Measurements from ENCODE around the gene ANKS1B. TPM values are rescaled to one million over a fixed set of nuclear protein-coding genes. Genes with fewer than 3 reads are reported as not detected.

Gene ANKS1B
- total RNA-seq, 1 donor from 2014 or later, result 2.4 TPM

DNA sequence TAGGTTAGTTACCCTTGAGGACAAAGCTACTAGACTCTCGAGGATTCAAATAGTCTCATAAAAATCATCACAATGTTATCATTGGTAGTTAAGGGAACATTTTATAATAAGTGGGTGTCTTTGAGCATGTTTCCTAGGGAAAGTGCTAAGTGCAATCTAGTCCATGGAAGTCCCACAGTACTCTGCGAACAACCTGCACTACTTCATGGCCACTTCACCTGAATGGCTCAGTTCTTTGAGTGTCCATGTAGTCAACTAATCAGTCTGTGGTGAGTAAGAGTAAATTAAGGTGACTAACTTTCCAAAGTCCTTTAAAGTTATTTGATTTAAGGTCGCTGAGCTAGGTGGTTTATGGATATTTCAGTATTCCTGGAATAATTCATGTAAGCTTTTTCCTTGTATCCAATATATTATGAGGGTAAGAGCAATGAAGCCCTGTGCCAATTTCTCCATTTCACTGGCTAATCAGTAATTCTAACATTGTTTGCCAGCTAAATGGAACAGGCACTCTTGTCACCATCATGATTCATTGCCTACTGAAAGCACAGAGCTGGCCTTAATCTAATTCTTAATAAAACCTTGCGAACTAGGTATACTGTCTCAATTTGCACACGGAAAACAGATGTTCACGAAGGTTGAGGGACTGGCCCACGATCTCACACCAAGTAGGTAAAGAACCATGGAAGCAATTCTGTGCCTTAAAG is 844.6 kb downstream of the ANKS1B start:
- H3K27me3 ChIP-seq (ENCODE audit: insufficient read depth, low read length), result no peaks in the 10 kb centered on the region
- H3K79me2 ChIP-seq (ENCODE audit: insufficient read depth, low read length), result no peaks in the 10 kb centered on the region
- no peak overlapping the region for H3K27ac ChIP-seq (ENCODE audit: low read depth, low read length)
- H3K36me3 ChIP-seq (ENCODE audit: insufficient read depth, low read length), result no peaks in the 10 kb centered on the region
- H3K36me3 Mint-ChIP-seq (ENCODE audit: low read depth, unreplicated experiment), result no peaks in the 10 kb centered on the region
- H3K4me2 ChIP-seq (ENCODE audit: low read length), result no peak overlapping the region
- no peaks in the 10 kb centered on the region for H3K9me3 ChIP-seq (ENCODE audit: insufficient read depth, low read depth, low read length)
- no peak overlapping the region for H3K4me3 ChIP-seq (ENCODE audit: insufficient read depth, low read depth, low read length)
- H3K27me3 Mint-ChIP-seq (ENCODE audit: low read depth, unreplicated experiment), result no peaks in the 10 kb centered on the region
- no peak overlapping the region for H3K4me3 Mint-ChIP-seq (ENCODE audit: unreplicated experiment)
- TF ChIP-seq, protein P1, sequence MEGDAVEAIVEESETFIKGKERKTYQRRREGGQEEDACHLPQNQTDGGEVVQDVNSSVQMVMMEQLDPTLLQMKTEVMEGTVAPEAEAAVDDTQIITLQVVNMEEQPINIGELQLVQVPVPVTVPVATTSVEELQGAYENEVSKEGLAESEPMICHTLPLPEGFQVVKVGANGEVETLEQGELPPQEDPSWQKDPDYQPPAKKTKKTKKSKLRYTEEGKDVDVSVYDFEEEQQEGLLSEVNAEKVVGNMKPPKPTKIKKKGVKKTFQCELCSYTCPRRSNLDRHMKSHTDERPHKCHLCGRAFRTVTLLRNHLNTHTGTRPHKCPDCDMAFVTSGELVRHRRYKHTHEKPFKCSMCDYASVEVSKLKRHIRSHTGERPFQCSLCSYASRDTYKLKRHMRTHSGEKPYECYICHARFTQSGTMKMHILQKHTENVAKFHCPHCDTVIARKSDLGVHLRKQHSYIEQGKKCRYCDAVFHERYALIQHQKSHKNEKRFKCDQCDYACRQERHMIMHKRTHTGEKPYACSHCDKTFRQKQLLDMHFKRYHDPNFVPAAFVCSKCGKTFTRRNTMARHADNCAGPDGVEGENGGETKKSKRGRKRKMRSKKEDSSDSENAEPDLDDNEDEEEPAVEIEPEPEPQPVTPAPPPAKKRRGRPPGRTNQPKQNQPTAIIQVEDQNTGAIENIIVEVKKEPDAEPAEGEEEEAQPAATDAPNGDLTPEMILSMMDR (IDR thresholded peaks at IDR 0.05; ENCODE audit: insufficient read depth, low read depth, low read length), result no peak
- TF ChIP-seq EZH2 (IDR thresholded peaks at IDR 0.05; ENCODE audit: insufficient read depth, low read length), result no peak
- no peaks in the 10 kb centered on the region for H3K4me1 Mint-ChIP-seq (ENCODE audit: low read depth, unreplicated experiment)
- H3K9ac ChIP-seq (ENCODE audit: low read length), result no peak overlapping the region
- FAIRE-seq (no peak), DNase-seq (ENCODE audit: low read depth) (no peak)
- no peaks in the 10 kb centered on the region for H3K4me1 ChIP-seq (ENCODE audit: insufficient read depth, low read length)
- no peaks in the 10 kb centered on the region for H4K20me1 ChIP-seq (ENCODE audit: insufficient read depth, low read length)
- no peak overlapping the region for H3K27ac Mint-ChIP-seq (ENCODE audit: unreplicated experiment)
- no peaks in the 10 kb centered on the region for H3K9me3 Mint-ChIP-seq (ENCODE audit: unreplicated experiment)
- no peak overlapping the region for H2AFZ ChIP-seq (ENCODE audit: low read depth, low read length)

- no peak overlapping the region for H2AFZ ChIP-seq (ENCODE audit: low read depth, low read length)
- no peaks in the 10 kb centered on the region for H3K4me1 ChIP-seq (ENCODE audit: insufficient read depth, low read length)
- no peaks in the 10 kb centered on the region for H3K36me3 ChIP-seq (ENCODE audit: insufficient read depth, low read length)
- no peaks in the 10 kb centered on the region for H4K20me1 ChIP-seq (ENCODE audit: insufficient read depth, low read length)
- H3K9ac ChIP-seq (ENCODE audit: low read length), result no peak overlapping the region
- H3K27me3 ChIP-seq (ENCODE audit: insufficient read depth, low read length), result no peaks in the 10 kb centered on the region
- H3K9me3 Mint-ChIP-seq (ENCODE audit: unreplicated experiment), result no peaks in the 10 kb centered on the region
- no peaks in the 10 kb centered on the region for H3K4me1 Mint-ChIP-seq (ENCODE audit: low read depth, unreplicated experiment)
- H3K79me2 ChIP-seq (ENCODE audit: insufficient read depth, low read length), result no peaks in the 10 kb centered on the region
- DNase-seq (ENCODE audit: low read depth) (no peak), FAIRE-seq (no peak)
- H3K4me3 ChIP-seq (ENCODE audit: insufficient read depth, low read depth, low read length), result no peak overlapping the region
- no peak for TF ChIP-seq EZH2 (IDR thresholded peaks at IDR 0.05; ENCODE audit: insufficient read depth, low read length)
- TF ChIP-seq, protein P1 (IDR thresholded peaks at IDR 0.05; ENCODE audit: insufficient read depth, low read depth, low read length), result no peak
- H3K27me3 Mint-ChIP-seq (ENCODE audit: low read depth, unreplicated experiment), result no peaks in the 10 kb centered on the region
- H3K4me3 Mint-ChIP-seq (ENCODE audit: unreplicated experiment), result no peak overlapping the region
- no peaks in the 10 kb centered on the region for H3K36me3 Mint-ChIP-seq (ENCODE audit: low read depth, unreplicated experiment)
- no peak overlapping the region for H3K27ac Mint-ChIP-seq (ENCODE audit: unreplicated experiment)
- no peaks in the 10 kb centered on the region for H3K9me3 ChIP-seq (ENCODE audit: insufficient read depth, low read depth, low read length)
- no peak overlapping the region for H3K4me2 ChIP-seq (ENCODE audit: low read length)
- H3K27ac ChIP-seq (ENCODE audit: low read depth, low read length), result no peak overlapping the region
These were observed 846.3 kb downstream of the ANKS1B start for GRCh38 chr12:99138393-99138792.

- no peak overlapping the region for H3K4me3 Mint-ChIP-seq (ENCODE audit: unreplicated experiment)
- no peak overlapping the region for H3K27ac ChIP-seq (ENCODE audit: low read depth, low read length)
- DNase-seq (ENCODE audit: low read depth) (no peak), FAIRE-seq (no peak)
- H3K27me3 Mint-ChIP-seq (ENCODE audit: low read depth, unreplicated experiment), result no peaks in the 10 kb centered on the region
- H4K20me1 ChIP-seq (ENCODE audit: insufficient read depth, low read length), result no peaks in the 10 kb centered on the region
- no peak overlapping the region for H3K27ac Mint-ChIP-seq (ENCODE audit: unreplicated experiment)
- H3K4me2 ChIP-seq (ENCODE audit: low read length), result no peak overlapping the region
- no peaks in the 10 kb centered on the region for H3K79me2 ChIP-seq (ENCODE audit: insufficient read depth, low read length)
- no peak overlapping the region for H3K4me3 ChIP-seq (ENCODE audit: insufficient read depth, low read depth, low read length)
- no peak overlapping the region for H3K9ac ChIP-seq (ENCODE audit: low read length)
- H3K9me3 ChIP-seq (ENCODE audit: insufficient read depth, low read depth, low read length), result no peaks in the 10 kb centered on the region
- no peaks in the 10 kb centered on the region for H3K4me1 ChIP-seq (ENCODE audit: insufficient read depth, low read length)
- no peaks in the 10 kb centered on the region for H3K36me3 ChIP-seq (ENCODE audit: insufficient read depth, low read length)
- H3K36me3 Mint-ChIP-seq (ENCODE audit: low read depth, unreplicated experiment), result no peaks in the 10 kb centered on the region
- H3K4me1 Mint-ChIP-seq (ENCODE audit: low read depth, unreplicated experiment), result no peaks in the 10 kb centered on the region
- no peaks in the 10 kb centered on the region for H3K9me3 Mint-ChIP-seq (ENCODE audit: unreplicated experiment)
- H2AFZ ChIP-seq (ENCODE audit: low read depth, low read length), result no peak overlapping the region
- no peak for TF ChIP-seq EZH2 (IDR thresholded peaks at IDR 0.05; ENCODE audit: insufficient read depth, low read length)
- TF ChIP-seq, protein P1 (IDR thresholded peaks at IDR 0.05; ENCODE audit: insufficient read depth, low read depth, low read length), result no peak
- H3K27me3 ChIP-seq (ENCODE audit: insufficient read depth, low read length), result no peaks in the 10 kb centered on the region
These were observed 847.4 kb downstream of the ANKS1B start for GRCh38 chr12:99137124-99137855.
